ENCODE results near the gene CCDC144A.
"Not testable (repeated sequence)": the region's sequence is repeated elsewhere in the genome, so short reads cannot be mapped to it uniquely, and the experiment has no call there.

DNA sequence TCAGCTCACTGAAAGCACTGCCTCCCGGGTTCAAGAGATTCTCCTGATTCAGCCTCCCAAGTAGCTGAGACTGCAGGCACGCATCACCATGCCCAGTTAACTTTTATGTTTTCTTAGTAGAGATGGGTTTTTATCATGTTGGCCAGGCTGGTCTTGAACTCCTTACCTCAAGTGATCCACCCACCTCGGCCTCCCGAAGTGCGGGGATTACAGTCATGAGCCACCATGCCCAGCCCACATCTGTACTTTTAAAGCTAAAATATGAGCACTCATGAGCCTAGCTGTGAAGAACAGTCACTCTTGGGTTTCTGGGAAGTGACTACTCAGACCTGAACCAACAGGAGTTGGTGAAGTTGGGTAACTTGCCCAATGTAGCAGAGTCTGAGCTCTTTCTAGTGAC lies 120.2 kb downstream of the CCDC144A start:
- TF ChIP-seq EZH2 (IDR thresholded peaks at IDR 0.05; ENCODE audit: borderline replicate concordance, low read length); CTCF (conservative IDR thresholded peaks at IDR 0.05 in 1 of 2, IDR thresholded peaks at IDR 0.05 in 1 of 2; ENCODE audit: extremely low read depth in 1 of 2, insufficient read depth in 1 of 2, low read depth in 1 of 2, low read length in 2 of 2): not testable (repeated sequence)

Data from mammary epithelial cell (primary cell).